NCI-H128 (cell line): ENCODE measurements around the gene GUCY1A2.
"Not testable (repeated sequence)": the region's sequence is repeated elsewhere in the genome, so short reads cannot be mapped to it uniquely, and the experiment has no call there.

Source experiments
- DNase-seq: peaks from one replicate; lab custom pipeline; 2025; ENCODE audit not compliant: unreplicated experiment; lab: John Stamatoyannopoulos, UW

GUCY1A2 gene

DNA sequence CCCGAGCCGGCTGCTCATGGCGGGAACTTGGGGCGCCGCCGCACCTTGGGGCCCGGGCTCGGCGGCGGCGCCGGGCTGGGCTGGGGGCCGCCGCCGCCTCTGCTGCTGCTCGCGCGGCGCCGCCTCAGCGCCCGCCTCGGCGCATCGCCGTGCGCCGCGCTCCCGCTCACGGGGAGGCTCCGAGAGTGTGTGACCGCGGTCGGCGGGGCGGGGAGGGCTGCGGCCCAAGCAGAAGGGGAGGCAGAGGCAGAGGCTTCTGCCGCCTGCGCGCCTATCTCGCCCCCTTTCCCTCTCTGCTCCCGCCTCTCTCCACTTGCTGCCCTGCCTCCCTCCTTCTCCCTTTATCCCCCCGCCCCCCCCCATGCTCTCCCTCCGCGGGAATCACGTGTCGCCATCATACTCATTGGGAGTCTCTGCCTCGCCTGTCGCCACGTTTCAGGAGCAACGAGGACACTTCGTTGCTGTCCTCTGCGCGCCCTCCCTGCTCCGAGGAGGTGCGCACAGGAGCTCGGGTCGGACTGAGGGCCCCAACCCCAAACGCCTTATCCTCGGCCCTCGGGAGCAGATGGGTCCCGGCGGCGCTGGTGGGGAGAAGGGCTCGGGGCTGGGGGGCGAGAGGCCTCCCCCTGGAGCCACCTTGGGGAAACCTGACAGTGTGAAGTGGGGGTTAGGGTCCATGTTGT is at the start of gene GUCY1A2:
Gene GUCY1A2, minus strand, starts transcription at position 258 of the 683 bp plus-strand sequence. CDS start 421 bp downstream, outside the sequence.
- no peak for DNase-seq

DNA sequence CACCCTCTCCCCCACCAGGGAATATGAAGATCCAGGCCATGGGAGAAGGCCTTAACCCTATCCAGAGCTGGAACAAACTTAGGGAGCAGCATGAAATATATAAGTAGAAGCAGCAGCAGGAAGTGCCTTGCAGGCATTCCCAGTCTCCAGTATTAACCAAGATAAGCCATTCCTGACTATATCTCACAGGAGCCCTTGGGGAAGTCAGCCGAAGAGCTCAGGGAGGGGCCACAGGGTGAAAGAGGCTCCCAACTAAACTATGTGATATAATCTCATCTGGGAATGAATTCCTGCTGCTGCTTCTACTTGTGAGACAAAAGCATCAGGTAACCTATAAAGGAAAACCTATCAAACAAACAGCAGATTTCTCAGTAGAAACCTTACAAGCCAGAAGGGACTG is 36.1 kb upstream of the GUCY1A2 start:
- no peak for DNase-seq

DNA sequence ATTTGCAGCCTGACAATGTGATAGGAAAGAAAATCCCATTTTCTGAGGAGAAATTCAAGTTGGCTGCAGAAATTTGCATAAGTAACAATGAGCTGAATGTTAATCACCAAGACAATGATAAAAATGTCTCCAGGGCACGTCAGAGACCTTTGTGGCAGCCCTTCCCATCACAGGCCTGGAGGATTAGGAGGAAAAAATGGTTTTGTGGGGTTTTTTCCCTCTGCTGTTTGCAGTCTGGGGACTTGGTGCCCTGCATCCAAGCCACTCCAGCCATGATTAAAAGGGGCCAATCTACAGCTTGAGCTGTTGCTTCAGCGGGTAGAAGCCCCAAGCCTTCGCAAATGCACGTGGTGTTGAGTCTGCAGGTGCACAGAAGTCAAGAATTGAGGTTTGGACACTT is 33.1 kb upstream of the GUCY1A2 start:
- not testable (repeated sequence) for DNase-seq

DNA sequence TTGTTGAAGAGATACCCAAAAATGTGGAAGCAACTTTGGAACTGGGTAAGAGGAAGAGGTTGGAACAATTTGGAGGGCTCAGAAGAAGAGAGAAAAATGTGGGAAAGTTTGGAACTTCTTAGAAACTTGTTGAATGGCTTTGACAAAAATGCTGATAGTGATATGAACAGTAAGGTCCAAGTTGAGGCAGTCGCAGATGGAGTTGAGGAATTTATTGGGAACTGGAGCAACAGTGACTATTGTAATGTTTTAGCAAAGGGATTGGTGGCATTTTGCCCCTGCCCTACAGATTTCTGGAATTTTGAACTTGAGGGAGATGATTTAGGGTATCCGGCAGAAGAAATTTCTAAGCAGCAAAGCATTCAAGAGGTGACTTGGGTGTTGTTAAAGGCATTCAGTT is 32.6 kb upstream of the GUCY1A2 start:
- DNase-seq = not testable (repeated sequence)

GRCh38 chr11:107050121-107050520 is 31.8 kb upstream of the GUCY1A2 start:
- no peak for DNase-seq

DNA sequence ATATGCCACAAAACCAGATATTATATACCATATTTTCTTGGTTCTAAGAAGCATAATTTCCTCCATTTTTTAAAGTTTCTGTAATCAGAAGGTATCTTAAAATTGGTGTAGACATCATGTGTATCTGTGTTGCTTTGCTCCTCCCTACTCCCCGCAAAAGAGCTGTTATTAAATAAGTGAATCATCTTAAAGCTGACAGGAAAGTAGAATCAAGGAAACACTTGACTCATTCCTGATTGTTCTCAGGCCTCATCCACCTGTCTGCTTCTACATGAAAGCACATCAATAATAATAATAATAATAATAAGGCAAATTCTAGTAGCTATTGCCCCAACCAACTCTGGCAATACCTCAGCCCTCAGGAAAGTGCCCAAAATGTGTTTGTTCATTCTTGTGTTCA is 26.2 kb upstream of the GUCY1A2 start:
- DNase-seq = no peak

DNA sequence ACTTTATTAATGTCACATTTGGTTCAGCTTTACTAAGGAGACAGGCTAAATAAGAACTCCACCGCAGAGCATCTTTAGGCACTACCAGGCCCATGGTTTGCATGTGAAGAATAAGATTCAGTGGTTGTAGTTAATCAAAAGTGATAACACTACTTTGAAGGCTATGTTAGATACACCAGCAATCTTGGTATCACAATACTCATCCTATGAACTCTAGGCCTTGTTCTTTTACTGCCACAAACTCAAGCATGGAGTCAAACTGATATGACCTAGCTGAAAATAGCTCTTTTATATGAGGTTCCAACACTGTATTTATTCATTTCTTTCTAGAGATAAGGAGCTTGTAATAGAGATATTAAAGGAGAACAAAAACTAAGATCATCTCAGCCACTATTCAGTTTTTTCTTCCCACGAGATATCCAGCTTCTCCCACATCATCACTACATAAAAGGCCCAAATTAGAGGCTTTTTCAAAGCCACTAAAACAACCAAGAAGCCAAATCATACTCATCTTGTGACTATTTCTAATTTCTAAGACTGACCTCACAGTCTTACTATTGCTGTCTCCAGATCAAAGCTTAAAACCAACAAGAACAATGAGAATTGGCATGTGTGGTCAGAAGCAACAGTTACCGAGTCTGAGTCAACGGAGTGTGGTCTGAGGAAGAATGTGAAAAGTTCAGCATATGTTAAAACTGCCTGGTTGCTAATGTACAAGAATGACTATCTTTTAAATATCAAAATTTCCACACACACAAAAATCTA is 25.1 kb upstream of the GUCY1A2 start:
- DNase-seq = no peak

- DNase-seq = no peak
Measured at GRCh38 chr11:107042748-107043147, 24.5 kb upstream of the GUCY1A2 start.

GRCh38 chr11:107041088-107041444 is 22.8 kb upstream of the GUCY1A2 start:
- no peak for DNase-seq

GRCh38 chr11:107040433-107041087 is 22.3 kb upstream of the GUCY1A2 start:
- DNase-seq = no peak

DNA sequence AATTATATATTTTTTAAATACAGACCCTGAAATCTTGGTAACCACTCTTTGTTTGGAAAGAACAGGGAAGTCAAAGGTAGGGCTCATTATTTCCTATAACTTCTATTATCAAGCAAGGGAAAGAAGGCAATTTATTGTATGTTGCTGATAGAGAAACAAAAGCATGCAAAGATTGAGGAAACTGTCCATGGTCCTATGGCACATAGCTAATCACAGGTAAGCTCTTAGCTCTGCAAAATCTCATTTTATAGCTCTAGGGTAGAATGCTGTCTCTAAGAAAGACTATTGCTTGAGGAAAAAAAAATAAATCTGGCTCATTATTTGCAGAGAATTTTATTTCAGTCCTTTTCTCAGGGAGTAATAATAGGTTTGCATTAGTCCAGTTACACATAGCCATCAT is 7.4 kb upstream of the GUCY1A2 start:
- DNase-seq = no peak

GRCh38 chr11:107020594-107020993 is 2.3 kb upstream of the GUCY1A2 start:
- DNase-seq = no peak

DNA sequence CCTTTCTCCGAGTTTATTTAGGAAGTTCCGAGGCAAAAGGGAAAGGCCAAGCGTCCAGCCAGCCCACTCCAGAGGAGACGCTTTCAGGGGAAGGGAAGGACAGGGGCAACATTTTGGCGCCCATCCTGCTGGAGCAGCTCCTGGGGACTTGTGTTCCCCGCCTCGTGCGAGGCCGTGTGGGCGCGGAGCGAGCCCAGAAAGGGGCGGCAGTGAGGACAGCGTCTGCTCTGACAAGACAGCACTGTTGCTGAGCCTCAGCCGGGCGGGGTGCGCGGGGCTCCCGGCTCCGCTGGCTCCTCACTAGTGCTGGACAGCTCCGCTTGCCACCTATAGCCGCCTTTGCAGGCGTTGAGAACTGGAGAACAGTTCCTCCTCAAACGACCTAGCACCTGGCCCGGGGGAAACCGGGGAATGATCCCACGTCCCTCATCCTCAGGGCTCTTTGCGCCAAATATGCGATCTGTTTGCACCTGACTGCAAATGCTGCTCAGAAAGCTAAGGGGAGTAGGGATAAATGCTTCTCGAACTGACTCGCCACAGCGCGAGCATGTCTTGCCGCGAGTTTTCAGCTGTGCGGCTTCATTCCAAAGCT is 722 bp upstream of the GUCY1A2 start:
- DNase-seq = no peak

DNA sequence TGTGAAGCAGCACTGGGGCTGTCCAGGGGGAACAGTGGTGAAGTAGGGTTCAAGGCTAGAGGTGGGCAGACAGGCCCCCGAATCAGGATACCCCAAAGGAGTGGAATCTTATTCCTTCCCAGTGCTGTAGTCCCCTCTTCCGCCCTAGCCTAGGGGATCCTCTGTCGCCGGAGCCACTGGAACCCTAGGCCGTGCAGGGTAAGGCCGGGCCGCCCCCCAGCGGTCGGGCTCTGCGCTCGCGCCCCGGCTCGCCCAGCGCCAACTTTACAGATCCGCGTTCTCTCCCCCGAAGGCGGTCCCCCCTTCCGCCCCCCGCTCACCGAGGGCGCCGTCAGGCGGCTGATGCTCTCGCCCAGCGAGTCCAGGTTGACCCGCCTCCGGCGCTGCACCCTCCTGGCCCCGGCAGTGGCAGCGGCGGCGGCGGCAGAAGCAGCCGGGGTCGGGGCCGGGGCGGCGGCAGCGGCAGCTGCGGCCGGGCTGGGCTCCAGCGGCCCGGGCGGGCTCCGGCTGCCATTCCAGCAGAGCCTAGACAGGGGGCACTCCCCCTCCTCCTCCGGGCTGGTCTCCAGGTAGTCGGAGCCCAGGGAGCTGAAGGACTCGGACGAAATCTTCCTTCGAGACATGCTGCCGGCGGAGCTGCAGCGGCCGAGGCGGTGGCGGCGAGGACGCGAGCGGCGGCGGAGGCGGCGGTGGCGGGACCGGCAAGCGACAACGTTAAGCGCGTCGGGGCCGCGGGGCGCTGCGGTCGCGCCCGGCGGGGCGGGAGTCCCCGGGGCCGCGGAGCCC is 650 bp downstream of the GUCY1A2 start:
- no peak for DNase-seq

DNA sequence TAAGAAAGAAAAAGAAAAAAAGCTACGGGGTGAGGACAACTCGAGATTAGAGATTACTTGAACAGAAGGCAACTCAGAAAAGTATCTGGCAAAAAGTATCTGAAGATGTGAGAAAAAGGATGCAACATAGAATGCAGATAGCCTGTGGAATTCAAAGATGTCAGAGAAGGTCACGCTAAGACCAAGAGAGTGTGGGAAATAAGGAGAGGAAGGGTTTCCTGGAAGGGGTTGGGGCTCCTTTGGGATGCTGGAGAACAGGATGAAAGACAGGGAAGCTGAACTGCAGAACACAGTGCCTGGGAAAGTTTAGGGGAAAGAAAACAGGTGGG is 1.2 kb downstream of the GUCY1A2 start:
- no peak for DNase-seq

- no peak for DNase-seq
Measured at GRCh38 chr11:107014871-107015270, 3.4 kb downstream of the GUCY1A2 start.

- no peak for DNase-seq
Measured at GRCh38 chr11:107011977-107012376, 6.3 kb downstream of the GUCY1A2 start.

GRCh38 chr11:107009190-107009589 is 9.1 kb downstream of the GUCY1A2 start:
- no peak for DNase-seq

DNA sequence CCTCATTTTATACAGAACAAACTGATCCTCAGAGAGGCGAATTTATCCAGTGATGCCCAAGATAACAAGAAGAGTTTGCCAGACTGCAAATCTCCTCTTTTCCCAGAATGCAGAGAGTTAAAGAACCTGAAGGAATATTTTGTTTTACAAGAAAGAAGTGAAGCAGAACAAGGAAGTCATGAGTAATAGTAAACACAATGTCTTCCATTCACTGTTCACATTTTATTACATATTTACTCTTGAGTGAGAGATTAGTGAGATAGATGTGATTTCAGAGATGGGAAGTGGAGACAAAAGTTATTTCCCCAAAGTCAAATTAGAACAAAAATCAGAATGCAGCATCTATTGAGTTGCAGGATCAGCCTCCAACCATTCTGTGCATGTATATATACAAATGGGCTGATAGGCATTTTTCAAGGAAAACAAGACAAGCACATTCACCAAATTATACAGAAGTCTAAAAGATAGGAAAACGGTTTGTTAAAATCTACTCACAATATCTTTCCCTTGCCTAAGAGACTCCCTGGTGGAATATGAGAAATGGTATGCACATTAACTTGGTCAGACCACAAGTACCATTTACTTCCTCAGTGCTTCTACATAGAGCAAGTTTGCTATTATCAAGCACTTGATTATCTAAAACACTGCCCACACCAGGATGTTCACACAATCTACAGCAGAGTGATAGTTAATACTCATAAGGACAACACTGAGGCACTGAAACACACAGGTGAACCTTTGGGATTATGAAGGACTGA is 12.0 kb downstream of the GUCY1A2 start:
- DNase-seq = no peak

- DNase-seq = no peak
Measured at GRCh38 chr11:106999196-106999595, 19.1 kb downstream of the GUCY1A2 start.

- DNase-seq = no peak
Measured at GRCh38 chr11:106998916-106999188, 19.4 kb downstream of the GUCY1A2 start.
